Upper lobe of left lung (tissue), 6 donors: ENCODE measurements around the gene TMUB1. TPM values are rescaled to one million over a fixed set of nuclear protein-coding genes. Genes with fewer than 3 reads are reported as not detected.
A peak's percentile ranks its signal among the peaks of the same experiment; 100 is the strongest.

Source experiments
- ATAC-seq, 2 donors: fragments of 200-7000 bp; cut with Tn5 transposase; one replicate each; pipeline ENCODE4 v1.9.1; 2022; ENCODE audit warnings: mild to moderate bottlenecking in 2 of 2, moderate library complexity in 2 of 2; ENCODE audit not compliant: low FRiP score in 2 of 2
- DNase-seq, 2 donors: peaks; one replicate each; pipeline ENCODE4 v3.0.0-alpha.2; 2019 to 2020
- H3K27ac ChIP-seq, 4 donors: fragments of 200-600 bp; sonication (generic); one replicate each; pipeline ENCODE4 v1.5.1; 2016 to 2019
- H3K27me3 ChIP-seq, 4 donors: fragments of 200-600 bp; sonication (generic); one replicate each; pipeline ENCODE4 v1.5.1; 2017 to 2019
- H3K36me3 ChIP-seq, 4 donors: fragments of 200-600 bp; sonication (generic); one replicate each; pipeline ENCODE4 v1.5.1; 2016 to 2019
- H3K4me1 ChIP-seq, 4 donors: fragments of 200-600 bp; sonication (generic); one replicate each; pipeline ENCODE4 v1.5.1; 2018 to 2019
- H3K4me3 ChIP-seq, 4 donors: fragments of 200-600 bp; sonication (generic); one replicate each; pipeline ENCODE4 v1.5.1; 2017 to 2019; ENCODE audit warnings: mild to moderate bottlenecking in 2 of 4, moderate library complexity in 1 of 4
- H3K9me3 ChIP-seq, 4 donors: fragments of 200-600 bp; sonication (generic); one replicate each; pipeline ENCODE4 v1.5.1; 2018 to 2019
- CTCF ChIP-seq, 6 experiments: fragments of 450-650 bp in 4 of 6; fragments of 200-600 bp in 2 of 6; sonication (generic) in 2 of 6; IDR thresholded peaks; one replicate each; pipeline ENCODE4 v1.5.1; 2016 to 2019; ENCODE audit warnings: antibody characterized with exemption in 6 of 6
- EP300 ChIP-seq, 4 donors: sonication (generic); formaldehyde crosslinking; IDR thresholded peaks; one replicate each; pipeline ENCODE4 v1.5.1; 2017; ENCODE audit warnings: antibody characterized with exemption in 4 of 4, control low read depth in 2 of 4
- POLR2A ChIP-seq, 4 donors: fragments of 450-650 bp; IDR thresholded peaks; one replicate each; pipeline ENCODE4 v1.5.1; 2016 to 2017; ENCODE audit warnings: antibody characterized with exemption in 4 of 4, mild to moderate bottlenecking in 2 of 4
- POLR2AphosphoS5 ChIP-seq, 2 donors: sonication (generic); formaldehyde crosslinking; IDR thresholded peaks; one replicate each; pipeline ENCODE4 v1.5.1; 2017; ENCODE audit warnings: antibody characterized with exemption in 2 of 2
- WGBS, 2 donors: methylation state at CpG; one replicate each; pipeline ENCODE4 v1.1.5; 2017 to 2018; 5-methylcytosine and 5-hydroxymethylcytosine counted together
- total RNA-seq, 6 donors: library from RNA; depleted of rRNA in 4 of 6; stranded (reverse); fragments of >200 nt in 4 of 6; gene quantifications; one replicate each; pipeline versions ENCODE4 v1.1.0 to v1.2.1, GENCODE V29; 2016 to 2021
- donor health status: DM: no; HTN: no; CAD: no; lungs with moderate emphysema.
- donor health status: DM: no; HTN: yes; CAD: no; lungs with severe emphysema.

TMUB1 gene
- total RNA-seq: 10 to 100 TPM; 35.3 to 72.9 (median 51.6) TPM

- DNase-seq (peak; percentile 85 to 97), ATAC-seq (peak; percentile 39 to 58)
- TF ChIP-seq EP300 (IDR thresholded peaks at IDR 0.05) (no peak), CTCF (IDR thresholded peaks at IDR 0.05) (no peak), POLR2A (IDR thresholded peaks at IDR 0.05) (peak in 1 of 4 donors; percentile 70), POLR2AphosphoS5 (IDR thresholded peaks at IDR 0.05) (peak; percentile 10 to 64)
- Histone ChIP-seq H3K4me1 (peaks cover 49 to 75% (median 65%) of the 10 kb centered on the region in 4 donors), H3K27ac (peak within 1 kb of the TSS; percentile 88 to 97 (median 96)), H3K4me3 (peak within 1 kb of the TSS; percentile 76 to 99 (median 90)), H3K36me3 (peaks cover 0 to 6% (median 0%) of the 10 kb centered on the region in 4 donors), H3K9me3 (no peaks in the 10 kb centered on the region), H3K27me3 (no peaks in the 10 kb centered on the region)
- 0% methylated on average over 6 to 16 of the region's 69 CpGs for whole genome bisulfite sequencing, 2 donors
These were observed at the start of gene TMUB1 for GRCh38 chr7:151083071-151083823. TSS of gene TMUB1 (minus strand) at chr7:151083493. CDS start at chr7:151082563, 930 bp downstream.

GRCh38 chr7:151132461-151133205 lies 49.3 kb upstream of the TMUB1 start:
- no peak for DNase-seq
- no peak overlapping the region for H3K4me3 ChIP-seq
- WGBS, 2 donors: 95% methylated on average over 11 to 21 of the region's 21 CpGs
- no peak for ATAC-seq
- H3K36me3 ChIP-seq: peaks cover 40 to 100% (median 92%) of the 10 kb centered on the region in 4 donors
- no peaks in the 10 kb centered on the region for H3K4me1 ChIP-seq
- H3K27ac ChIP-seq: no peak overlapping the region
- no peaks in the 10 kb centered on the region for H3K27me3 ChIP-seq
- TF ChIP-seq CTCF (IDR thresholded peaks at IDR 0.05): no peak
- TF ChIP-seq POLR2A (IDR thresholded peaks at IDR 0.05): no peak
- TF ChIP-seq POLR2AphosphoS5 (IDR thresholded peaks at IDR 0.05): no peak
- TF ChIP-seq EP300 (IDR thresholded peaks at IDR 0.05): no peak
- H3K9me3 ChIP-seq: no peaks in the 10 kb centered on the region

DNA sequence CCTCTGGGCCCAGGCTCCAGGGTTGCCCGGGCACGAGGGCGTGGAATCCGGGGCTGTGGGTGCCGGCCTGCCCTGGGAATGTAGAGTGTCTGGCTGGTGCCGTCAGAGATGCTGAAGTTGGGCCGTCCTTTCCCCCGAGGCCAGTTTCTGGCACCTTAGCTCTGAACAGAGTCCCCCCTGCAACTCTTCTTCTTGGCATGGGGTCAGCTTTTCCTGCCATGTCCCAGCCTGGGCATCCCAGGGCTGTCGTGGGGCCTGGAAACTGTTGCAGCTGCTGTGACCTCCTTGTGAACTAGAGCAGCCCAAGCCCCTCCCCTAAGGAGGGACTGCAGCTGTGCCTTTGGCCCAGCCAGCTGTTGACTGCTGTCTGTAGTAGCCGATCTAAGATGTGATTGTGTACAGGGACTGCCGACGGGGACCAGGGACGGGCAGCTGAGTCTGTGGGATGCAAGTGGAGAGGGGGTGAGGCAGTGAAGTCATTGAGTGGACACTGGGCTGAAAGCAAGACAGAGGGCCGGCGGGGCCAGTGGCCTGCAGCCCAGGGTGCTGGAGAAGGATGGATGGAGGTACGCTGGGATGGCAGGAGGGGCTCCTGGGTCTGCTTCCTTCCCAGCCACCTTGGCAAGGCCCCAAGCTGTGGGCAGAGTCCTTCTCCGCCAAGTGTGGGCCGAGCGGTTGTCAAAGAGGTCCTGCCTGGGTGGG lies 48.5 kb upstream of the TMUB1 start:
- Histone ChIP-seq H3K36me3 (peaks cover 36 to 100% (median 86%) of the 10 kb centered on the region in 4 donors), H3K27me3 (no peaks in the 10 kb centered on the region), H3K27ac (no peak overlapping the region), H3K4me3 (no peak overlapping the region), H3K9me3 (no peaks in the 10 kb centered on the region), H3K4me1 (peaks cover 0 to 2% (median 0%) of the 10 kb centered on the region in 4 donors)
- TF ChIP-seq CTCF (IDR thresholded peaks at IDR 0.05) (no peak), EP300 (IDR thresholded peaks at IDR 0.05) (no peak), POLR2AphosphoS5 (IDR thresholded peaks at IDR 0.05) (no peak), POLR2A (IDR thresholded peaks at IDR 0.05) (no peak)
- WGBS, 2 donors: 75 to 83% methylated on average over 16 to 19 of the region's 19 CpGs
- ATAC-seq (no peak), DNase-seq (peak in 1 of 2 donors; percentile 76)

GRCh38 chr7:151131224-151131591 lies 47.9 kb upstream of the TMUB1 start:
- H3K4me3 ChIP-seq: no peak overlapping the region
- H3K36me3 ChIP-seq: peaks cover 34 to 97% (median 81%) of the 10 kb centered on the region in 4 donors
- 92% methylated on average over 13 of the region's 13 CpGs for WGBS, 2 donors
- H3K27ac ChIP-seq: no peak overlapping the region
- H3K27me3 ChIP-seq: no peaks in the 10 kb centered on the region
- DNase-seq: no peak
- no peak for ATAC-seq
- no peak for TF ChIP-seq POLR2AphosphoS5 (IDR thresholded peaks at IDR 0.05)
- TF ChIP-seq EP300 (IDR thresholded peaks at IDR 0.05): no peak
- TF ChIP-seq CTCF (IDR thresholded peaks at IDR 0.05): no peak
- no peak for TF ChIP-seq POLR2A (IDR thresholded peaks at IDR 0.05)
- H3K9me3 ChIP-seq: no peaks in the 10 kb centered on the region
- peaks cover 0 to 7% (median under 1%) of the 10 kb centered on the region in 4 donors for H3K4me1 ChIP-seq
